ENCODE data around the gene FRK.
"Not testable (repeated sequence)": the region's sequence is repeated elsewhere in the genome, so short reads cannot be mapped to it uniquely, and the experiment has no call there.

FRK gene, protein sequence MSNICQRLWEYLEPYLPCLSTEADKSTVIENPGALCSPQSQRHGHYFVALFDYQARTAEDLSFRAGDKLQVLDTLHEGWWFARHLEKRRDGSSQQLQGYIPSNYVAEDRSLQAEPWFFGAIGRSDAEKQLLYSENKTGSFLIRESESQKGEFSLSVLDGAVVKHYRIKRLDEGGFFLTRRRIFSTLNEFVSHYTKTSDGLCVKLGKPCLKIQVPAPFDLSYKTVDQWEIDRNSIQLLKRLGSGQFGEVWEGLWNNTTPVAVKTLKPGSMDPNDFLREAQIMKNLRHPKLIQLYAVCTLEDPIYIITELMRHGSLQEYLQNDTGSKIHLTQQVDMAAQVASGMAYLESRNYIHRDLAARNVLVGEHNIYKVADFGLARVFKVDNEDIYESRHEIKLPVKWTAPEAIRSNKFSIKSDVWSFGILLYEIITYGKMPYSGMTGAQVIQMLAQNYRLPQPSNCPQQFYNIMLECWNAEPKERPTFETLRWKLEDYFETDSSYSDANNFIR

DNA sequence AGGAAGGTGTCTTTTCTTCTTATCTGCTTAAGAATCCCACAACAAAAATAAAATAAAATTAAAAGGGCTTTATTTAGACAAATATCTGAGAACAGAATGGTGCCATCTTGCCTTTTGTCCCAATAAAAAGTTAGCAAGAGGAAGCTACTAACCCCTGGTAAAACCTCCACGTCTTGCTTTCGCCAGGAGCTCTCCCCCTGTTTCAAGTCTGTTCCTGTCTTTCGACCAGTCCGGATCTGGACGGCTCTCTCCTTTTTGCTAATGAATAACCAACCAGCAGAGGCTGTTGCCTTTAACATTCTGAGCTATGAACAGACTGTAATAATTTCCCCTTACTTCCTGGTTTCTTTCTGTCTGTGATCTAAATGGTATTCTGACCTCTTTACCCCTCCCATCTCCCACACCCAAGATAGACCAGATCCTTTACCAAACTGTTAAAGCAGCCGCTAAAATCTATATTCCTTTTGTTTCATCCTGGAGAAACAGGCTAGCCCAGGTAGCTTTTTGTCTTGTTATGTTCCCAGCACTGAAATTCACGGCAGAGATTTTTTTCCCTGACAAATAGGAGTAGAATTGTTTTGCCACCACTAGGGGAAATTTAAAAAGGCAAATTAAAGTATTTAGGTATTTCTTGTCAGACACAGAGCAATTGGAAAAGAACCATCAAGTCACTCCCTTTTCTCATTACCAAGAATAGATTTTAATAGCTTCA, at the start of gene FRK:
TSS of gene FRK (minus strand) at position 320 of the 712 bp plus-strand sequence. CDS start 580 bp downstream, outside the sequence.
- no peak for DNase-seq

DNA sequence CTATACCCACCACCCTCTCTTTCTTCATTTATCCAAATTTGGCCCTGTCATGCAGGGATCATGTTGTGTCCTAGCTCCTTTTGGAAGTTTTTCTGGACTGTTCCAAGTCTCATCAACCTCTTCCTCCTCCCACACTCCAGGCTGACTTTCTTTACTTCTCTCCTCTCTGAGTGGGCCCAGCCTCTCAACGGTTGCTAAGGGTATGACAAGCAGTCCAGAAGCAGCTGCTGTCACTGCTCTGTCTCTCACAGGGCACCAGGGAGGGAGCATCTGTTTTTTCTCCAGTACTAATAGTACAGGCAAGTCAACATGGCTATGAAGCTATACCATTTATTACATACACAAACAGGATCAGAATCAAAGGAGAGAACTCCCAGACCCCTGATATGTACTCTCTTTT, 48.1 kb upstream of the FRK start:
- peak; percentile 32 to 75 for DNase-seq

DNA sequence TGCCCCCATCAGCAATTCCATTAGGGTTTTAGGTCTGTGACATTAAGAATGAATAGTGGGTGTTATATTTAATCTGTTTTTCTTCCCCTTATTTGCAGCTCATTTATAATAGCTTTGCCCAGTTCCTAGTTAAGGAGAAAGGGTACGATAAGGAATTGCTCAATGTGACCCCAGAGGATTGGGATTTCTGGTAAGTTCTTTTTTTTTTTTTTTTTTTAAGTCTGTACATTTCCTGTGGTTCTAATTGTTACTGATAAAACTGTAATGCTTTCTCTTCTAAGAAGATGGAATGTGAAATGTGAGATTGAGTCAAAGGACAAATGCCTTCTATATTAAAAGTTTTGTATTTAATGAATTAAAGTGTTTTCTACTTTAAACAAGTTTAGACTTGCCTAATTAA, 45.5 kb upstream of the FRK start:
- DNase-seq = no peak

DNA sequence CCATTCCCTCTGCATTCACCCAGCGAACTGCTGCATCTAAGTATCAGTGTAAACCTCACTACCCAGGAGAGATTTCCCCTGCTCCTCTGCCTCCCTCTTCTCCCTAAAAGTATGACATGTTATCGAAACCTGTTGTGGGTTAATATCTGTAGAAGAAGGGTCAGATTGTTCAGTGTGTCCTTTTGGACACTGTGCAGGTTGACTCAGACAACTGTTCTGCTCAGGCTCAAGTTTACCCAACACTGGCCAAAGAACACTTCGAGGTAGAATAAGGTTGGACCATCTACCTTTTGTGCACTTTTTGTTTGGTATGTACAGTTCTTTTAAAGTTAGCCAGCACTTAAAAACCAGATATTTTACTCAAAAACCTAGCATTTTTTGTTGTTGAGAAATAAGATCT, 44.6 kb upstream of the FRK start:
- DNase-seq = no peak

DNA sequence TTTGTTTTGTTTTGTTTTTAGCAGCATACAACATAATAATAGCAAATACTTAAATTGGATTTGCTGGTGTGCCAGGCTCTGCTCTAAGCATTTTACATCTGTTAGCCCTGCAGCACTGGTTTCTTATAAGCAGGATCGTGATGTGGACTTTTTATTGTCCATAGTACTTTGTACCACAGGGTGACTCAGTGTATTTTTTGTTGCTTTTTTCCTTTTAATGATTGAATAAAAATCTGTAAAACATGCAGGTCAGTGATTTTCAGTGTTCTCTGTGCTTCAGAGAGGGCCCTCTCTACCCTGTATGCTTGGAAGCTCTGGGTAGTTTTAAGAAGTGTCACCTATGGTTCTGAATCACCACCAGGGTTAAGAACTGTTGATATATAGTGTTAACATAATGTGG, 43.9 kb upstream of the FRK start:
- DNase-seq = no peak

DNA sequence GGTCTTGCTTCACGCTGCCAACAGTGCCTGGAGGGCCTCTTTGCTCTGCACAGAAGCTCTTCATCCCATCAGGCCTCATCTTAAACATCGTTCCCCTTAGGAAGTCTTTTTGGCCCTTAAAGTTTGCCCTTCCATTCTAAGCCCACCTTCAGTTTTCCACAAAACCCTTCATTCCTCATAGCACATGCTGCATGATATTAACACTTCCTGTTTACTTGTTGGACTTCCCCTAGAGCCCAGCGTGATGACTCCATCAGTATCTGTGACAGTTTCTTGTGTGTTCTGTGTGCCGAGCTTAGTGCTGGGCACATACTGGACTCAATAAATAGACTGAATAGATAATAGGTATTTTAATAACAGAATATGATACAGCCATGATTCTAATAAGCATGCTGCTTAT, 42.2 kb upstream of the FRK start:
- DNase-seq = no peak

DNA sequence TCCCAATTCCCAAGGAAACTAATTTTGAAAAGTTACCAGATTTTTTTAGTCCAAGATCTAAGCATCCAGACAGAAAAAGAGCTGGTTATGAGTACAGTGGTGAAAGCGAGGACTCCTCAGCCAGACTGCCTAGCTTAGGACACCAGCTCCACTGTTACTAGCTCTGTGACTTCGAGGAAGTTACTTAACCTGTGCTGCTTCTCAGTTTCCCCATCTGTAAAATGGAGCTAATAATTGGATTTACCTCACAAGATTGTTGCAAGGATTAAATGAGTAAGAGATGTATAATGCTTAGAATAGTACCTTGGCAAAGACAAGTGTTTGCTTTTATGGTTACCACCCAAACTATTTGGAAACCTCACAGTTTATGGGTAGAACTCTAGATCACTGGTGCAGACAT, 41.1 kb upstream of the FRK start:
- DNase-seq = no peak

DNA sequence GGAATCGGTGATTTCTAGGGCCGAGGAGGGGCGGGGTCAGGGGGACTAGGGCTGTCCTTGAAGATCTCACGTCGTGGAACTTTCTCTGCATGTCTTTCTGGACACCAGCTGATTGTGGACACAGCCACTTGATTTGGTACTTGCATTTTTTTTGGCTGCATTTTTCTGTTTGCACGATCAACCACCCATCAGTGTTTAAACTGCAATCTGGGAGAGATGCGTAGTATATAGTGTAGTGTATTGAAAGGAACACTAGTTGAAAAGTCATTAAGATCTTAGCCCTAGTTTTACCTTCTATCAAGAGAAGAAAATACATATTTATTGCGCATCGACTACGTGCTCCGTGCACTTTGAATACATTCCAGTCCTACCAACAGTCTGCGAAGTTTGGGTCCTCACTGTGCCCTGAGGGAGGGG, 40.6 kb upstream of the FRK start:
- DNase-seq = no peak

DNA sequence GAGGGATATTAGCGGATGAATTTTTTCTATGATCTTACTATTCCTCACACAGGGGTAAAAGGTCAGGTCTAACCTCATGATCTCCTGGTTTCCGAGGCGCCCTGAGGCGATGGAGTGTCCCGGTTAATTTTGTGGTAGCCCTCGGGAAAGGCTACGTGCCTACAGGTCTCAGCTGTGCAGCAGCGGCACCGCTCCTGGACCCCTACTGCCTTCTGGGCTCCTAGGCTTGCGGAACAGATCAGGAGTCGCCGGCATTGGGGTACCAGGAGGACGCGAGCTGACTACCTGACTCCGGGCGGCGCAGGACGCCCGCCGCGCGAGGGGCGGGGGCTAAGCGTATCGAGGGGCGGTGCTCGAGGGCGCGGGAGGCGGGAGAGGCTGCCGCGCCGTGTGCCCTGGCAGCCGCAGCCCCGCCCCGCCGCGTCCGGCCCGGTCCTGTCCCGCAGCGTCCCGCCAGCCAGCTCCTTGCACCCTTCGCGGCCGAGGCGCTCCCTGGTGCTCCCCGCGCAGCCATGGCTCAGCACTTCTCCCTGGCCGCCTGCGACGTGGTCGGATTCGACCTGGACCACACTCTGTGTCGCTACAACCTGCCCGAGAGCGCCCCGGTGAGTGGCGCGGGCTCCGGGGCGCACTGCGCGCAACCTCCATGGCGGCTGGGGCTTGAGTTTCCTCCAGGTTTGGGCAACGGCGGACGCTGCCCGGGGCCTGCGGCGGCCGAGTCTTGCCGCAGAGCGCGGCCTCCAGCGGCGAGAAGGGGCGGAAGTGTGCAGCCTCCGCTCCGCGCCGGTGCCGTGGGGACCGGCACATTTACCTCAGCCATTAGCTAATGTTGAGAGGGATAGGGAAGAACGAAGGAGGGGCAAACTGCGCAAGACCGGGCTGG, 40.0 kb upstream of the FRK start, which contains the start of gene NT5DC1:
TSS of gene NT5DC1 (plus strand) at position 435 of the 883 bp plus-strand sequence. CDS start at position 513, 78 bp downstream.
- peak; percentile 70 to 81 for DNase-seq

DNA sequence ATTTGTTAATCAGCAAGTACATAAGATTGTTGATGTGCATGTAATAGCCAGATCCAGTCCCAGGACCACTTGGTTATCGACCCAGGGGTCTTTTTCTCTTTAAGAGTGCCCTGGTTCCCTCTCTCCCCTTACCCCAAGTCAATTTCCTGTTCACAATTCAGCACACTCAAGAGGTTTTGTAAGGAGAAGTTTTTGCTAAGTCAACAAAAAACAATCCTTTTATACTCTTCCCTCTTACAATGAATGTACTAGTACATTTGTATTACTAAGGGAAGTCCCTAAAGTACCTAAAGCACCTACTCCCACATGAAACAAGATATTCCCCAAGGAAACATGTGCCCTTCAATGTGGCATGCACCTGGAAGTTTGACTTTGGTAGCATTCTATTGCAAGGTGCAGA, 38.3 kb upstream of the FRK start:
- DNase-seq = no peak

DNA sequence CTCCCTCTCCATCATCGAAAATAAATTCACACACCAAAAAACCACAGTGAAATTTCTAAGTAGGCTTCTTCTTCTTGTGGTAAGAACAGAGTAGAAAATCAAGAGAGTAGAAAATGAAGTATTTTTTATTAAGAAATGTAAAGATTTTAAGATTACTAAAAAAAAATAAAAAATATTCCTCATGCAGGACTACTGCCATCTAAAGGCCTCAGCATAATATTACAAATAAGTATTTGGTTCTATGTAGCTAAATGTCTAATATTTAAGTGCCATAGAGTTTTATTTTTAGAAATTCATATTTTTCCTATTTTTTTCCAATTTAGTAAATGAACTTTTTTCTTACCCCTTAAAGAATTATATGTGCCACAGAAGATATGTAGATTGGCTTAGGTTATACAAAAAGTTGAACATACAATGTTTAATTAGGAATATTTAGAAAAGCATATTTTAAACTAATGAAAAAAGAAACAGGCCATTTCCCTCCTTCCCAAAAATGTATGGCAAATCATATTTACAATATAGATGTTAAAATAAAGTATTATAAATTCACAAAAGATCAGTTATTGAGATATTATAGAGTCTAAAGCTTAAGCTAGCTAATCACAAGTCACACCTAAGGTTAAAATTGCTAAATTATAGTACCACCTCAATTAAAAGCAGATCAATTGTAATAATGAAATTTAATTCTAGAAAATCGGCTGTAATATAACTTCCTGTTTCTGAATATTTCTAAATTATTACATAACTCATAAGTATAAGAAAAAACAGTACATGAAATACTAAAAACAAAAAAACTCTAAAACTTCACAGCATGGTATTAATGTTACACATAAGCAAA, 36.5 kb upstream of the FRK start:
- DNase-seq = no peak

DNA sequence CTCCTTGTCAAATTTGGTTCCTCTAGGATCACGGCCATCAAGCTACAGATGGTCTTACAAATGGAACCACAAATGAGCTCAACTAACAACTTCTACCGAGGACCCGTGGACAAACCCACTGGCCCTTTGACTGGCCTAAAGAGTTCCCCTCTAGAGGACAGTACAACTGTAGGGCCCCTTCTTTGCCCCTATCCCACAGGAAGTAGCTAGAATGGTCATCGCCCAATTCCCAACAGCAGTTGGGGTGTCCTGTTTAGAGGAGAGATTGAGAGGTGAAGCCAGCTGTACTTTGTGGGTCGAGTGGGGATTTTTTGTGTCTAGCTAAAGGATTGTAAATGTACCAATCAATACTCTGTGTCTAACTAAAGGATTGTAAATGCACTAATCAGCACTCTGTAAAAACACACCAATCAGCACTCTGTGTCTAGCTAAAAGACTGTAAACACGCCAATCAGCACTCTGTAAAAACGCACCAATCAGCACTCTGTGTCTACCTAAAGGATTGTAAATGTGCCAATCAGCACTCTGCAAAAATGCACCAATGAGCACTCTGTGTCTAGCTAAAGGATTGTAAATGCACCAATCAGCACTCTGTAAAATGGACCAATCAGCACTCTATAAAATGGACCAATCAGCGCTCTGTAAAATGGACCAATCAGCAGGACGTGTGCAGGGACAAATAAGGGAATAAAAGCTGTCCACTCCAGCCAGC, 35.5 kb upstream of the FRK start:
- DNase-seq = not testable (repeated sequence)

DNA sequence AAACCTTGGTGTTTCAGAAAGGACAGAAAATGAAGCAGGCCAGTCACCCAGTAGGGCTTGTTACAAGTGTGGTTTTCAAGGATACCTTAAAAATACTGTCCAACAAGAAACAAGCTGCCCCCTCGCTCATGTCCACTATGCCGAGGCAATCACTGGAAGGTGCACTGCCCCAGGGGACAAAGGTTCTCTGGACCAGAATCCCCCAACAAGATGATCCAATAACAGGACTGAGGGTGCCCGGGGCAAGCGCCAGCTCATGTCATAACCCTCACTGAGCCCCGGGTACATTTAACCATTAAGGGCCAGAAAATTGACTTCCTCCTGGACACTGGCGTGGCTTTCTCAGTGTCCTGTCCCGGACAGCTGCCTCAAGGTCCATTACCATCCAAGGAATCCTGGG, 33.4 kb upstream of the FRK start:
- DNase-seq = no peak

DNA sequence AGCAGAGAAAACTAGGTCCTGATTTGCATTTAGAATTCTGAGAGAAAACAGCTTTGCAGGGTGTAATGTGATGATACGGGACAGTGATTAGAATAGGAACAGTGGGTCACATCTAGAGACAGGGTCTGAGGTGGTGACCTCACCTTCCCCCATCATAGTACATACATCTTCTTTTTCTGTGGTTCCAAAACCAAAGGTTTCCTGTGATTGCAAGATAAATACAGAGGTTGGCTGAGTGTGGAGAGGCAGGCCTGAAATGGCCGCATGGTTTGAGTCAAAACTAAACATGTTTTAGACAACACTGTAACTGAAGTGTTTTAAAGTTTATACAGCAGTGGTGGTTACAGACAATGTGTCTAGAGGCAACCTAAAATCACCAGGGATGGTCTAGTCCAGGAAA, 29.6 kb upstream of the FRK start:
- DNase-seq = no peak

DNA sequence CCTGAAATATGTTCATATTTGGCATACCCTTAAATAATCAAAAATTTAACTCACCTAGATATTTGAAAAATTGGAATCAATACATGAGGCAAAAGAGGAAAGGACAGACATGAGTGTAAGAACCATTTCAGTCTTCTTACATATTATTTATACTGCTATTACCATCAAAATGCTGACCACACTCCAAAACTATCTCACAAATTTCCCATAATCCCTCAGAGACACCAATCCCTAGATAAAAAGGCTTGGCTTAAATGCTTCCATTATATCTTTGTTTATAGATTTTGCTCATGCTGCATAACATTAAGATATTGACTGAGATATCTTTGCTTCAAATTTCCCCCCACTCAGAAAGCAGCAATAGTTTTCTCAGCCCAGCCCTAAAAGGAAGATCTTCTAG, 28.3 kb upstream of the FRK start:
- no peak for DNase-seq

DNA sequence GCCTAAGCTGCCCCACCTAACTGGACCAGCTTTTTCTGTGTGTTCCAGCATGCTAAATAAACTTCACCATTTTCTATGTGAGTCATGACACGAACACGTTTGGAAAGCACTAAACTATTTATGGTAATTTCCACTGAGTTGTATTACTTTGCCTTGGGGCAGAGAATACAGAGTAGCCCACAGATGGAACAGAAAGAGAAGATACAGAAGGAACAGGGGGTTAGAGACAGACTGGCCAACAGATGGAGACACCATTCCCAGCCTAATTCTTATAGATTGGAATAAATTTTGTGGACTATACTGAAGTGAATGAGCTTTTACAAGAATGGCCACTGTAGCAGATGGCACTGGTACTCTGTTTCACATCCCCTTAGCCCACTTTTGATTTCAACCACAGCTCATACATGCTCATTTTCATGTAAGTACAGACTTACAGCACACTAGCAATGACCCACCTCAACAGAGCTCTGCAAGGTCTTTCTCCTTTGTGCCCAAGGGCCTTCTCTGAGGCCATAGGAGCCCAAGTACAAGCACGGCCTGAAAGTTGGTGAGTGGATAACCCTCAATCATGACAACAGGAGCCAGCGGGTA, 26.8 kb upstream of the FRK start:
- peak; percentile 52 to 85 for DNase-seq

DNA sequence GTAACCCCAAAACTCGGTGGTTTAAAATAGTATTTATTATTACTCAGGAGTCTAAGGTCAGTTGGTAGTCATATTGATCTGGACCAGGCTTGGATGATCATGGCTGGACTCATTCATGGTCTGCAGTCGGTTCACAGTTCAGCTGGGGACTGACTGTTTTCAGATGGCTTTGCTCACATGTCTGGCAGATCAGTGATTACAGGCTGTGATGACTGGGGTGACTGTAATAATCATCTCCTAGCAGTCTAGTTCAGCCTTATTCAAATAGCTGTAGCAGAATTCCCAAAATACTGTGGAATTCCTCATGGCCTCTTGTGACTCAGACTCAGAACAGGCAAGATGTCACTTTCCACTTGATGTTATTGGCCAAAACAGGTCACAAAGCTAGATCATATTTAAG, 23.6 kb upstream of the FRK start:
- DNase-seq = no peak

DNA sequence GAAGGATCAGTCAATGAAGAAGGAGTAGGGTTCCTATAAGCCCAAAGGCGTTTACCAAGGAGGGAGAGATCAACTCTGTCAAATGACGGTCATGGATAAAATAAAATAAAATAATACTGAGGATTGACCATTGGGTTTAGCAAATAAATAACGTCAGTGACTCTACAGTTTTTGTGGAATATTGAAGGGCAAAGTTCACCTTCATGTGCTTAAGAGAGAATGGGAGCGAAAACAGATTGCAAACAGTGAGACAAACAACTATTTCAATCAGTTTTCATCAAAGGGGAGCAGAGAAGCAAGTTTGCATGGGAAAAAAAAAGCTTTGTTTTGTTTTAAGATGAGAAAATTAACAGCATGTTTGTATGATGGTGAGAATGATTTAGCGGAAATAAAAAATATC, 22.4 kb upstream of the FRK start:
- DNase-seq = no peak

DNA sequence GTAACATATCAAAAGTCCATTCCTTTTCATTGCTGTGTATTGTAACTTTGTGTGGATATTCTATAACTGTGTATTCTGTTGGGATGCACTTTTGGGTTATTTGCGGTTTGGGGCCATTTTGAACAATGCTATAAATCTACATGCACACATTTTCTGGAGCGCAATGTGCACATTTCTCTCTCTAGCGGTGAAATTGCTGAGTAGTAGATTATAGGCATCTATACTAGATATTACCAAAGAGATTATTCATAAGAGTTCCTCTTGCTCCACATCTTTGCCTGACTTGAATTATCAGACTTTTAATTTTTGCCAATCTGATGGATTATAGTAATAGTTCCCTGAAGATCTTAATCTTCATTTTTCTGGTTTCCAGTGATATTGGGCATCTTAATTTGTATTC, 18.3 kb upstream of the FRK start:
- no peak for DNase-seq

DNA sequence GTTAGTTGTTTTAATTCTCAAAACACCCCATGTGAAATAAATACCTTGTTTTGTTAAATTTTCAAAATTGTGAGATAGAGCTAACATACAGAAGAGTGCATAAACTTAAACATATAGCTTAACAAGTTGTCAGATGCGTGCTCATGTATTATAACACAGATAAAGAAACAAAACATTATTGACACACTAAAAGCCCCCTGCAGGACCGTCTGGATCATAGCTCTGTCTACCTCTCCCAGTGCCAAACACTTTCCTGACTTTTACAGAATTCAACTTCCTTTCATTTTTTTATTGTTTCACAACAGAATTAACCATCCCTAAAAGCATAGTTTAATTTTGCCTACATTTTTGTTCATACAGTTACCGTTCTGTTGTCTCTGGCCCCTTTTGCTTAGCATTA, 17.8 kb upstream of the FRK start:
- no peak for DNase-seq
